Activated CD4-positive, alpha-beta T cell treated with anti-CD3 and anti-CD28 coated beads, Interleukin-2, amount 10 ng/mL, durations not matched to agents 7 days and 5 days (primary cell): ENCODE results near the gene TMEM131L. TPM values are rescaled to one million over a fixed set of nuclear protein-coding genes. Genes with fewer than 3 reads are reported as not detected.
A peak's percentile ranks its signal among the peaks of the same experiment; 100 is the strongest.
"Not testable (repeated sequence)": the region's sequence is repeated elsewhere in the genome, so short reads cannot be mapped to it uniquely, and the experiment has no call there.

Experiments
- CTCF ChIA-PET: fragments of 350-600 bp; sonication (Branson Sonifier 250); formaldehyde crosslinking; loops from one replicate; lab custom pipeline; 2021; ENCODE audit warnings: antibody characterized with exemption; lab: Charles Lee
- POLR2A ChIA-PET: fragments of 350-600 bp; sonication (Branson Sonifier 250); formaldehyde crosslinking; loops from one replicate; lab custom pipeline; 2021; ENCODE audit warnings: antibody characterized with exemption; lab: Charles Lee
- DNase-seq: peaks from one replicate; pipeline ENCODE4 v3.0.0-alpha.2; 2020
- H3K27ac Mint-ChIP-seq: one replicate; pipeline ENCODE4 v1.8.0; 2021; ENCODE audit warnings: mild to moderate bottlenecking, moderate library complexity, mixed read lengths
- H3K27me3 Mint-ChIP-seq: one replicate; pipeline ENCODE4 v1.8.0; 2021; ENCODE audit warnings: mixed read lengths
- H3K36me3 Mint-ChIP-seq: one replicate; pipeline ENCODE4 v1.8.0; 2021; ENCODE audit warnings: low read depth, mixed read lengths
- H3K4me1 Mint-ChIP-seq: one replicate; pipeline ENCODE4 v1.8.0; 2021; ENCODE audit warnings: mixed read lengths
- H3K4me3 Mint-ChIP-seq: one replicate; pipeline ENCODE4 v1.8.0; 2021; ENCODE audit warnings: mild to moderate bottlenecking, moderate library complexity, mixed read lengths
- H3K9me3 Mint-ChIP-seq: one replicate; pipeline ENCODE4 v1.8.0; 2021; ENCODE audit warnings: mixed read lengths
- total RNA-seq, 2 experiments: library from RNA; stranded (reverse); gene quantifications; one replicate each; pipeline ENCODE4 v1.2.3, GENCODE V29; 2021

TMEM131L gene
- total RNA-seq, 2 experiments from 2014 or later: 49.3 to 56.0 TPM

- no peaks in the 10 kb centered on the region for H3K9me3 Mint-ChIP-seq
These were observed 185.4 kb downstream of the TMEM131L start for GRCh38 chr4:153651587-153651986.

DNA sequence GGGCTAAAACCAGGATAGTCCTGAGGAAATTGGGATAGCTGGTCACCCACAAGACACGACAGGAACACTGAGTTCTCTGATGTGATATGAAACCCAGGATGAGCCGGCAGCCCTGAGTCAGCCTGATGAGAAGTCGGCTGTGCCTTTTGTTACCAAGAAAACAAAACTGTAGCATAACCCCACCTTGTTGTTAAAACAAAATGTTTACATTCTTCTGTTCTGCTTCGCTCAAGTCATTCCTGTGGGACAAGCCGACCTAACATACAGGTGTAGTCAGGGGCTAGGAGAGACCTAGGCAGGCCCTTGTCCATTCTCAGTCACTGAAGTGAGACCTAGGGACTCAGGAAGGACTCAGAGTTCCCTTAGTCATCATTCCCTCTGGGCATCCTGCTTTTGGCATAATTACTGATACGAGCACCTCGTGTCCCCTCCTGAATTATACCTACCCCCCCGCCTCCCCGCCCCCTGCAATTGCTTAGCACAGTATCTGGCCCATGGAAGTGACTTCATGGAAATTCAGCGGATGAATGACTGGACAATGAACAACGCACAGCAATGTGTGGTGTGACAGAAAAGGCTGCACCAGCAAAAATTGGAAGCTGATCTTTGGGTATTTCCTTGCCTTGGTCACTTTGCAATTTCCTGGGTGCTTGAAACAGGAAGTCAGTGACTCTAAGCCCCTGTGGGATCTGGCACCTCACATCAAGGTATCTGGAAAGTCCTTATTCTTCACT lies 186.1 kb downstream of the TMEM131L start:
- Mint-ChIP-seq H3K27ac (peak overlapping the region; percentile 89), H3K4me1 (peaks cover 37% of the 10 kb centered on the region), H3K4me3 (no peak overlapping the region), H3K9me3 (no peaks in the 10 kb centered on the region), H3K36me3 (no peaks in the 10 kb centered on the region), H3K27me3 (peaks cover 3% of the 10 kb centered on the region)
- ChIA-PET CTCF (interaction anchor here (0.5 to 2.1 kb wide), 4 partner anchors 8 to 307 kb away, joined by 3 to 7 read pairs (median 4); no protein-coding TSS in a partner anchor), POLR2A (no interaction called here)
- DNase-seq: no peak

More at GRCh38 chr4:153651587-153651986, 185.4 kb downstream of the TMEM131L start:
- H3K27ac Mint-ChIP-seq: peak overlapping the region; percentile 89
- CTCF ChIA-PET: interaction anchor here (0.5 to 2.1 kb wide), 4 partner anchors 7 to 220 kb away, joined by 3 to 7 read pairs (median 3); no protein-coding TSS in a partner anchor
- peaks cover 37% of the 10 kb centered on the region for H3K4me1 Mint-ChIP-seq
- no peak overlapping the region for H3K4me3 Mint-ChIP-seq
- peaks cover 3% of the 10 kb centered on the region for H3K27me3 Mint-ChIP-seq
- POLR2A ChIA-PET: no interaction called here
- peak; percentile 64 for DNase-seq
- H3K36me3 Mint-ChIP-seq: no peaks in the 10 kb centered on the region

DNA sequence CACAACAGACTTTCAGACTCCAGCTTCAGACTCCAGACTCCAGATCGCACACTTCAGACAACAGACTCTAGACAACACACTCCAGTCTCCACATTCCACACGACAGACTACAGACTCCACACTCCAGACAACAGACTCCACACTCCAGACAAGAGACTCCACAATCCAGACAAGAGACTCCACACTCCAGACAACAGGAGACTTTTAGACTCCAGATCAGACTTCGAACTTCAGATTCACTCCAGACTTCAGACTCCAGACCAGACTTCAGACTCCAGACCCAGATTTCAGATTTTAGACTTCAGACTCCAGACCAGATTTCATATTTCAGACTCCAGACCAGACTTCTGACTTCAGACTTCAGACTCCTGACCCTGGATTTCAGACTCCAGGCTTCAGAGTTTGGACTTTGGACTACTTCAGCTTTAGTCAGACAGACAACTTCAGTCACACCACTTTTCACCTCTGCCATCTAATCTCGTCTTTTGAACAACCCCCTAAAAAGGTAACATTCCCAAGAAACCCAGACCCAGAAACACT lies 188.9 kb downstream of the TMEM131L start:
- H3K27me3 Mint-ChIP-seq: peaks cover 3% of the 10 kb centered on the region
- H3K9me3 Mint-ChIP-seq: no peaks in the 10 kb centered on the region
- POLR2A ChIA-PET: no interaction called here
- no peak for DNase-seq
- CTCF ChIA-PET: interaction anchor here (0.6 kb wide), 1 partner anchor 548 kb away, joined by 4 read pairs; no protein-coding TSS in a partner anchor
- no peak overlapping the region for H3K27ac Mint-ChIP-seq
- H3K4me3 Mint-ChIP-seq: no peak overlapping the region
- peaks cover 27% of the 10 kb centered on the region for H3K4me1 Mint-ChIP-seq
- no peaks in the 10 kb centered on the region for H3K36me3 Mint-ChIP-seq

GRCh38 chr4:153655928-153656327 lies 189.8 kb downstream of the TMEM131L start:
- H3K27me3 Mint-ChIP-seq: peaks cover 3% of the 10 kb centered on the region
- no peaks in the 10 kb centered on the region for H3K36me3 Mint-ChIP-seq
- no peaks in the 10 kb centered on the region for H3K9me3 Mint-ChIP-seq
- H3K4me1 Mint-ChIP-seq: peaks cover 21% of the 10 kb centered on the region
- DNase-seq: no peak
- no peak overlapping the region for H3K27ac Mint-ChIP-seq
- no peak overlapping the region for H3K4me3 Mint-ChIP-seq
- ChIA-PET POLR2A (no interaction called here), CTCF (interaction anchor here (0.5 to 0.6 kb wide), 2 partner anchors 13 to 509 kb away, joined by 4 to 6 read pairs; no protein-coding TSS in a partner anchor)

- Mint-ChIP-seq H3K27me3 (no peaks in the 10 kb centered on the region), H3K36me3 (no peaks in the 10 kb centered on the region), H3K4me1 (no peaks in the 10 kb centered on the region), H3K9me3 (peaks cover 7% of the 10 kb centered on the region), H3K27ac (no peak overlapping the region), H3K4me3 (no peak overlapping the region)
- DNase-seq: no peak
- ChIA-PET POLR2A (no interaction called here), CTCF (interaction anchor here (0.6 kb wide), 1 partner anchor 94 kb away, joined by 3 read pairs; no protein-coding TSS in a partner anchor)
These were observed 195.2 kb downstream of the TMEM131L start for GRCh38 chr4:153661215-153661822.

DNA sequence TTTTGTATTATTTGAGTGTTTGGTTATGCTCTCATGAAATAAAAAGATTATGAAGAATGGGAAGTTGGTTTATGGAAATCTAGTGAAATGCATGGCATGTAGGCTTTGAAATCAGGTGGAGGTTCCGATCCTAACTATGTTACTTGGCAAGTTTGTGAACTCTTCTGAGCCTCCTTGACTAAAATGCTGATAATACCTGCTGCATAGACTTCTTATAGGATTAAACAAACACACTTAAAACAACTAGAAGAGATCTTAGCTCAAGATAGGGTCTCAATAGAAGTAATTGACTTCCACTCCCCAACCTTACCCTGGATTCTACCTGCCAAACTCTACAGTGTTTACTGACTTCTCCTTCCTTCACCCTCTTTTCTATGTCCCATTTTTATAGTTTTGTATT lies 195.7 kb downstream of the TMEM131L start:
- peaks cover under 1% of the 10 kb centered on the region for H3K27me3 Mint-ChIP-seq
- no peaks in the 10 kb centered on the region for H3K36me3 Mint-ChIP-seq
- no peak overlapping the region for H3K27ac Mint-ChIP-seq
- CTCF ChIA-PET: interaction anchor here (0.6 kb wide), 1 partner anchor 95 kb away, joined by 3 read pairs; no protein-coding TSS in a partner anchor
- POLR2A ChIA-PET: no interaction called here
- peaks cover 7% of the 10 kb centered on the region for H3K9me3 Mint-ChIP-seq
- H3K4me1 Mint-ChIP-seq: no peaks in the 10 kb centered on the region
- no peak for DNase-seq
- H3K4me3 Mint-ChIP-seq: no peak overlapping the region

- peaks cover 11% of the 10 kb centered on the region for H3K27me3 Mint-ChIP-seq
- peaks cover 7% of the 10 kb centered on the region for H3K9me3 Mint-ChIP-seq
- ChIA-PET POLR2A (no interaction called here), CTCF (interaction anchor here (0.5 kb wide), 1 partner anchor 472 kb away, joined by 3 read pairs; no protein-coding TSS in a partner anchor)
- H3K27ac Mint-ChIP-seq: no peak overlapping the region
- DNase-seq: no peak
- H3K4me3 Mint-ChIP-seq: no peak overlapping the region
- no peaks in the 10 kb centered on the region for H3K4me1 Mint-ChIP-seq
- H3K36me3 Mint-ChIP-seq: no peaks in the 10 kb centered on the region
These were observed 197.5 kb downstream of the TMEM131L start for GRCh38 chr4:153663667-153664066.

DNA sequence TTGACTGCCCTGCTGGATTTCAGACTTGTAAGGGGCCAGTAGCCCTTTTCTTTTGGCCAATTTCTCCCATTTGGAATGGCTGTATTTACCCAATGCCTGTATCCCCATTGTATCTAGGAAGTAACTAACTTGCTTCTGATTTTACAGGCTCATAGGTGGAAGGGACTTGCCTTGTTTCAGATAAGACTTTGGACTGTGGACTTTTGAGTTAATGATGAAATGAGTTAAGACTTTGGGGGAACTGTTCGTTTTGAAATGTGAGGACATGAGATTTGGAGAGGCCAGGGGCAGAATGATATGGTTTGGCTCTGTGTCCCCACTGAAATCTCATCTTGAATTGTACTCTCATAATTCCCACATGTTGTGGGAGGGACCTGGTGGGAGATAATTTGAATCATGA lies 200.3 kb downstream of the TMEM131L start:
- H3K27ac Mint-ChIP-seq, POLR2A ChIA-PET: not testable (repeated sequence)

DNA sequence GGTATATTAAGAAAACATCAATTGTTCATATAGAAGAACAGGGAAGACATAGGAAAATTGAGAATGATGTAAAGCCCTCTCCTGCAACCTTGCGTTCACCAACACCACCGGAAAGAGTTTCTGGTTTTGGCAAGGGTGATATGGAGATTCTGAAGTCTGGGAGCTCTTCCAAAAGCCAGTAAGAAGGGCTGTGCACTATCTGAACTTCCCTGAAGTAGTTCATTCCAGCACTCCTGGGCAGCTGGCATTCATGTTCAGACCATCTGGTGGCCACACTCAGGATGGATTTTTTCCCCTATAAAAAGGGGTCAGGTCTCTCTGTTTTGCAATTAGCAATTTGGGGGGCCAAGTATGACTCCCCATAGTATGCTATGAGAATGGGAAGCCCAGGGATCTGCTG lies 202.5 kb downstream of the TMEM131L start:
- H3K9me3 Mint-ChIP-seq: peaks cover 7% of the 10 kb centered on the region
- H3K27ac Mint-ChIP-seq: no peak overlapping the region
- no peak overlapping the region for H3K4me3 Mint-ChIP-seq
- H3K4me1 Mint-ChIP-seq: no peaks in the 10 kb centered on the region
- H3K36me3 Mint-ChIP-seq: no peaks in the 10 kb centered on the region
- CTCF ChIA-PET: no interaction called here
- DNase-seq: no peak
- POLR2A ChIA-PET: no interaction called here
- peaks cover 26% of the 10 kb centered on the region for H3K27me3 Mint-ChIP-seq

More for the DNA sequence above, 200.3 kb downstream of the TMEM131L start:
- not testable (repeated sequence) for DNase-seq, H3K4me3 Mint-ChIP-seq, H3K36me3 Mint-ChIP-seq, H3K9me3 Mint-ChIP-seq, H3K4me1 Mint-ChIP-seq
- H3K27me3 Mint-ChIP-seq: peaks cover 22% of the 10 kb centered on the region
- CTCF ChIA-PET: interaction anchor here (1.1 to 1.3 kb wide), 2 partner anchors 15 to 16 kb away, joined by 3 read pairs; no protein-coding TSS in a partner anchor

DNA sequence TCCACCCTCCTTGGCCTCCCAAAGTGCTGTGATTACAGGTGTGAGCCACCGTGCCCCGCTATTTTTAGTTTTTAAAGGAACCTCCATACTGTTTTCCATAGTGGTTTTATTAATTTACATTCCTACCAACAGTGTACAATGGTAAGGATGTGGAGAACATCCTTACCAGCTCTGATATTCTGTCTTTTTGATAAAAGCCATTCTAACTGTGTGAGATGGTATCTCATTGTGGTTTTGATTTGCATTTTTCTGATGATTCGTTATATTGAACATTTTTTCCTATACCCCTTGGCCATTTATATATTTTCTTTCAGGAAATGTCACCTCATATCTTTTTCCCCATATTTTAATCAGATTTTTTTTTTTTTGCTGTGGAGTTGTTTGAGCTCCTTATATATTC lies 203.7 kb downstream of the TMEM131L start:
- Mint-ChIP-seq H3K4me1 (no peaks in the 10 kb centered on the region), H3K4me3 (no peak overlapping the region), H3K9me3 (peaks cover 9% of the 10 kb centered on the region), H3K36me3 (no peaks in the 10 kb centered on the region), H3K27ac (no peak overlapping the region), H3K27me3 (peaks cover 30% of the 10 kb centered on the region)
- CTCF ChIA-PET: no interaction called here
- POLR2A ChIA-PET: no interaction called here
- DNase-seq: no peak

- DNase-seq: no peak
- POLR2A ChIA-PET: no interaction called here
- CTCF ChIA-PET: interaction anchor here (1.0 kb wide), 1 partner anchor 12 kb away, joined by 3 read pairs; no protein-coding TSS in a partner anchor
- H3K36me3 Mint-ChIP-seq: no peaks in the 10 kb centered on the region
- H3K4me3 Mint-ChIP-seq: no peak overlapping the region
- H3K4me1 Mint-ChIP-seq: no peaks in the 10 kb centered on the region
- H3K9me3 Mint-ChIP-seq: peaks cover 15% of the 10 kb centered on the region
- peaks cover 31% of the 10 kb centered on the region for H3K27me3 Mint-ChIP-seq
- no peak overlapping the region for H3K27ac Mint-ChIP-seq
These were observed 210.3 kb downstream of the TMEM131L start for GRCh38 chr4:153676486-153676885.

DNA sequence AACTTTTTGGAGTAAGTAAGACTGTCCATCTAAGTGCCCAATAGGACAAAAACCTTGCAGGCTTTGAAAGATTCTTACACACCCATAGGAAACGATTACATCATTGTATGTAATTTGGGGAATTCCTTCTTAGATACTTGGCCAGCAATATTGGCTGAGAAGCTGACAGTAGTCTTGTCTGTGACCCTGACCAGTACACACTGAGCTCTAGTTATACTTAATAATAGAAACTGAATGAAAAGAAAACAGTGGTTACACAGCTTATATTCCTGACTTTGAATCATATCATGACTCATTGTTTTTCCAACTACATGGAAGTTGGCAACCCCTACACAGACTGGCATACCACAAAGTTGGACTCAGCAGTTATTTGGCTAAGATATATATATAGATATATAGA lies 210.8 kb downstream of the TMEM131L start:
- Mint-ChIP-seq H3K36me3 (no peaks in the 10 kb centered on the region), H3K4me3 (no peak overlapping the region), H3K27me3 (peaks cover 32% of the 10 kb centered on the region), H3K9me3 (peaks cover 15% of the 10 kb centered on the region), H3K27ac (no peak overlapping the region), H3K4me1 (no peaks in the 10 kb centered on the region)
- ChIA-PET CTCF (interaction anchor here (1.0 kb wide), 1 partner anchor 13 kb away, joined by 3 read pairs; no protein-coding TSS in a partner anchor), POLR2A (no interaction called here)
- no peak for DNase-seq
